Measurements from ENCODE around the gene BHLHE23.

DNA sequence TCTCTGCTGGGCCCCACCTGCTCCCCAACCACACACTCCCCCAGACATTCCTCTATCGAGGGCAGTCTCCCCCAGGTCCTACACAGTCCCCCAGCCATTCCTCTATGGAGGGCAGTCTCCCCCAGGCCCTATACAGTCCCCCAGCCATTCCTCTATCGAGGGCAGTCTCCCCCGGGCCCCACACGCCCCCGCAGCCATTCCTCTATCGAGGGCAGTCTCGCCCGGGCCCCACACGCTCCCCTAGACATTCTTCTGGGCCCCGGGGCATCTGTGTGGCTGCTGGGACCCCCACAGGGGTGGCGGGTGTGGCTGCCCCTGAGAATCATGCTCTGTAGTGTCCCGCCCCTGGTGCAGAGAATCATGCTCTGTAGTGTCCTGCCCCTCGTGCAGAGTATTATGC is 43.6 kb upstream of the BHLHE23 start:
- TF ChIP-seq, protein P1, sequence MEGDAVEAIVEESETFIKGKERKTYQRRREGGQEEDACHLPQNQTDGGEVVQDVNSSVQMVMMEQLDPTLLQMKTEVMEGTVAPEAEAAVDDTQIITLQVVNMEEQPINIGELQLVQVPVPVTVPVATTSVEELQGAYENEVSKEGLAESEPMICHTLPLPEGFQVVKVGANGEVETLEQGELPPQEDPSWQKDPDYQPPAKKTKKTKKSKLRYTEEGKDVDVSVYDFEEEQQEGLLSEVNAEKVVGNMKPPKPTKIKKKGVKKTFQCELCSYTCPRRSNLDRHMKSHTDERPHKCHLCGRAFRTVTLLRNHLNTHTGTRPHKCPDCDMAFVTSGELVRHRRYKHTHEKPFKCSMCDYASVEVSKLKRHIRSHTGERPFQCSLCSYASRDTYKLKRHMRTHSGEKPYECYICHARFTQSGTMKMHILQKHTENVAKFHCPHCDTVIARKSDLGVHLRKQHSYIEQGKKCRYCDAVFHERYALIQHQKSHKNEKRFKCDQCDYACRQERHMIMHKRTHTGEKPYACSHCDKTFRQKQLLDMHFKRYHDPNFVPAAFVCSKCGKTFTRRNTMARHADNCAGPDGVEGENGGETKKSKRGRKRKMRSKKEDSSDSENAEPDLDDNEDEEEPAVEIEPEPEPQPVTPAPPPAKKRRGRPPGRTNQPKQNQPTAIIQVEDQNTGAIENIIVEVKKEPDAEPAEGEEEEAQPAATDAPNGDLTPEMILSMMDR (IDR thresholded peaks at IDR 0.05; ENCODE audit: low read length), result no peak
- TF ChIP-seq EZH2 (optimal IDR thresholded peaks at IDR 0.05; ENCODE audit: low read depth, low read length), result no peak

Data from MM.1S (cell line).